H1 (cell line): Measurements from ENCODE around the gene CEACAM21. TPM values are rescaled to one million over a fixed set of nuclear protein-coding genes. Genes with fewer than 3 reads are reported as not detected.

Source experiments
- CHD7 ChIP-seq: fragments of 300-600 bp; sonication (generic); IDR thresholded peaks from 2 replicates; pipeline ENCODE4 v1.7.1; 2012; ENCODE audit warnings: low read length, moderate library complexity, mild to moderate bottlenecking, inconsistent platforms; ENCODE audit not compliant: insufficient replicate concordance
- polyA plus RNA-seq, 7 experiments: library from polyadenylated mRNA; depleted of rRNA in 3 of 7; stranded (reverse) in 5 of 7; unstranded in 2 of 7; fragments of >200 nt in 5 of 7; fragments of 200-250 nt in 2 of 7; gene quantifications; 1 replicate in 5 of 7; 2 replicates in 1 of 7; 4 replicates in 1 of 7; pipeline versions ENCODE4 v1.2.1 to v1.2.3, GENCODE V29; 2011 to 2013; ENCODE audit warnings: missing spikeins in 2 of 7, mixed read lengths in 2 of 7
- total RNA-seq: library from RNA; stranded (reverse); fragmentation: NEBNext Ultra II Directional; extraction: Animal tissue kit (Norgen Biotek cat#: 25700); gene quantifications from 2 replicates; pipeline ENCODE4 v1.2.1, GENCODE V29; 2021

The CEACAM21 gene
- total and polyA plus RNA-seq, 2 of the 8 experiments (the other 6 are each of a cell fraction or from before 2014, with no cell fraction given), result not detected

DNA sequence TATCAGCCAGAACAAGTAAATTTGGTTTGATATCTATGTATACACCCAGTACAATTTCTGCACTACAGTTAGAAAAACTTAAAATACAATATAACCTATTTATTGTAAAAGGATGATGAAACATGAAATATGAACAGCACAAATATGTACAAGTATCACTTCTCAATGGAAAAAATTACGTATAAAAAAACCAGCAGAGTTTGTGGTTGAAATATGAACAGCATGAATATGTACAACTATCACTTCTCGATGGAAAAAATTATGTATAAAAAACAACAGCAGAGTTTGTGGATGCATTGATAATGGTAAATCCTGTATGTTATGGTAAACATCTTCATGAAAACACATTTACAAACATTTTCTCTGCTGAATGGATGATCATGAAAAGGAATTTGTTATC, 32.4 kb upstream of the CEACAM21 start (continued):
- TF ChIP-seq CHD7, result no peak
- TF ChIP-seq, all 59 proteins: peak for 0
